ENCODE data around the gene CERS6. TPM values are rescaled to one million over a fixed set of nuclear protein-coding genes. Genes with fewer than 3 reads are reported as not detected.

CERS6 gene
- total RNA-seq, 2 donors from 2014 or later = 13.7 to 15.8 TPM

DNA sequence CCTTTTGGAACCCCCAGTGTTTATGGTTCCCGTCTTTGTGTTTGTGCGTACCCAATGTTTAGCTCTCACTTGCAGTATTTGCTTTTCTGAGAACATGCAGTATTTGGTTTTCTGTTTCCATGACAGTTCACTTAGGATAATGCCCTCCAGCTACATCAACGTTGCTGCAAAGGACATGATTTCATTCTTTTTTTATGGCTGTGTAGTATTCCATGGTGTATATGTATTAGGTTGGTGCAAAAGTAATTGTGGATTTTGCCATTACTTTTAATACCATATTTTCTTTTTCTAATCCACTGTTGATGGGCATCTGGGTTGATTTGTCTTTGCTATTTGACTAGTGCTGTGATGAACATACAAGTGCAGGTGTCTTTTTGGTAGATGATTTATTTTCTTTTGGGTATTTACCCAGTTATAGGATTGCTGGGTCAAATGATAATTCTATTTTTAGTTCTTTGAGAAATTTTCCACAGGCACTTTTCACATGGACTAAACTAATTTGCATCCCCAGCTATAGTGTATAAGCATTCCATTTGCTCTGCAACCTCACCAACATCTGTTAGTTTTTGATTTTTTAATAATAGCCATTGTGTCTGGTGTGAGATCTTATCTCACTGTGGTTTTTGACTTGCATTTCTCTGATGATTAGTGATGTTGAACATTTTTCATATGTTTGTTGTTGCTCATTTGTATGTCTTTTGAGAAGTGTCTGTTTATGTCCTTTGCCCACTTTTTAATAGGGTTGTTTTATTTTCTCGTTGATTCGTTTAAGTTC, 63.6 kb downstream of the CERS6 start:
- H3K4me3 ChIP-seq = no peak overlapping the region
- no peak overlapping the region for H3K27ac ChIP-seq
- H3K4me1 ChIP-seq (ENCODE audit: control insufficient read depth in 1 of 2, low read depth in 2 of 2) = peaks cover 10 to 24% of the 10 kb centered on the region in 2 donors
- DNase-seq (ENCODE audit: low spot score) = no peak
- no peaks in the 10 kb centered on the region for H3K9me3 ChIP-seq
- no peaks in the 10 kb centered on the region for H3K27me3 ChIP-seq (replicated peaks; ENCODE audit: insufficient read depth)
- no peak for TF ChIP-seq CTCF (IDR thresholded peaks at IDR 0.05)
- no peaks in the 10 kb centered on the region for H3K36me3 ChIP-seq
- no peak for ATAC-seq (ENCODE audit: insufficient number of reproducible peaks, low FRiP score, low read depth)

DNA sequence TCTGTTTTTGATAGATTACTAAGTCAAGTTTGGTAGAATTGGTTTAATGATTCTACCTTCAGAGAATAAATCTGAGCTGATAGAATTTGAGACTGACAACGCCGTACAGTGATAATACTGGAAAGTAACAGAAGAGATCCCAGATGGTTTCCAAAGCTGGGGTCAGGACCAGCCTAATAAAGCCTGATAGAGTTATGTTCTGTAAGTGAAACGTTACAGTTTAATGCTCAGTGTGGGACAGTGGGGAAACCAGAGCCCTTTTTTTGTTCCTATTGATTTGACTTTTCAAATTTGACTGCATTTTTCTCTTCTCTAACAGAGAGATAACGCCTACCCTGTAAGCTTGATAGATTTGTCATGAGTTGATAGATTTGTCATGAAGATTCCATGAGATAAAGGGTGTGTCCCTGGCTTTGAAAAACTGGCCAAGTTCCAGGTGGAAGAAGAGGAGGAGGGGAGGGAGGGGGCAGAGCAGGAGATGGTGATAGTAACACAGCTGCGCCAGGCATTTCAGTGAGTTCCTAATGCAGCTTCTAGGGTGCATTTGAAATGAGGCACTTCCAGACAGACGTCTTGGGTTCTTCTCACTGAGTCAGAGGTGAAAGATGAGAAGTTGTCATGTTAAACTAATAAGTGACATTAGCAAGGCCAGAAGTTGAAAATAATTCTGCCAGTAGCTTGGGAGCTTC, 65.1 kb downstream of the CERS6 start:
- no peaks in the 10 kb centered on the region for H3K27me3 ChIP-seq (replicated peaks; ENCODE audit: insufficient read depth)
- no peak for DNase-seq (ENCODE audit: low spot score)
- peaks cover 2 to 16% of the 10 kb centered on the region in 2 donors for H3K4me1 ChIP-seq (ENCODE audit: control insufficient read depth in 1 of 2, low read depth in 2 of 2)
- H3K4me3 ChIP-seq = no peak overlapping the region
- H3K36me3 ChIP-seq = no peaks in the 10 kb centered on the region
- H3K9me3 ChIP-seq = no peaks in the 10 kb centered on the region
- no peak for ATAC-seq (ENCODE audit: insufficient number of reproducible peaks, low FRiP score, low read depth)
- H3K27ac ChIP-seq = no peak overlapping the region
- TF ChIP-seq CTCF (IDR thresholded peaks at IDR 0.05) = no peak

DNA sequence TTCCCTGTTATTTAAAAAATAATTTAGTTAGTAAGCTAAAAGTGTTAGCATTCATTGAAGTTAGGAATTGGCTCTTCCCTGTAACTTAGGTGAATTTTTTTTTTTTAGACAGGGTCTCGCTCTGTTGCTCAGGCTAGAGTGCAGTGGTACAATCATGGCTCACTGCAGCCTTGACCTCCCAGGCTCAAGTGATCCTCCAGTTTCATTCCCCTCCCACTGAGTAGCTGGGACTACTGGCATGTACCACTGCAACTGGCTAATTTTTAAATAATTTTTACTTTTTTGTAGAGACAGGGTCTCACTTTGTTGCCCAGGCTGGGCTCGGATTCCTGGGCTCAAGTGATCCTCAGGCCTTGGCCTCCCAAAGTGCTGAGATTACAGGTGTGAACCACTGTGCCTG, 66.4 kb downstream of the CERS6 start:
- Histone ChIP-seq H3K27me3 (replicated peaks; ENCODE audit: insufficient read depth) (no peaks in the 10 kb centered on the region), H3K4me1 (ENCODE audit: control insufficient read depth in 1 of 2, low read depth in 2 of 2) (peaks cover 10 to 28% of the 10 kb centered on the region in 2 donors), H3K36me3 (no peaks in the 10 kb centered on the region), H3K27ac (no peak overlapping the region), H3K4me3 (no peak overlapping the region), H3K9me3 (no peaks in the 10 kb centered on the region)
- DNase-seq (ENCODE audit: low spot score) = no peak
- no peak for ATAC-seq (ENCODE audit: insufficient number of reproducible peaks, low FRiP score, low read depth)
- TF ChIP-seq CTCF (IDR thresholded peaks at IDR 0.05) = no peak

- no peaks in the 10 kb centered on the region for H3K27me3 ChIP-seq (replicated peaks; ENCODE audit: insufficient read depth)
- TF ChIP-seq CTCF (IDR thresholded peaks at IDR 0.05) = no peak
- peaks cover 10 to 17% of the 10 kb centered on the region in 2 donors for H3K4me1 ChIP-seq (ENCODE audit: control insufficient read depth in 1 of 2, low read depth in 2 of 2)
- no peak for DNase-seq (ENCODE audit: low spot score)
- ATAC-seq (ENCODE audit: insufficient number of reproducible peaks, low FRiP score, low read depth) = no peak
- no peaks in the 10 kb centered on the region for H3K36me3 ChIP-seq
- H3K27ac ChIP-seq = no peak overlapping the region
- H3K9me3 ChIP-seq = no peaks in the 10 kb centered on the region
- H3K4me3 ChIP-seq = no peak overlapping the region
Observed at GRCh38 chr2:168524005-168524404, 67.9 kb downstream of the CERS6 start.

GRCh38 chr2:168525020-168525419, 68.9 kb downstream of the CERS6 start:
- peaks cover 10 to 17% of the 10 kb centered on the region in 2 donors for H3K4me1 ChIP-seq (ENCODE audit: control insufficient read depth in 1 of 2, low read depth in 2 of 2)
- H3K36me3 ChIP-seq = no peaks in the 10 kb centered on the region
- H3K4me3 ChIP-seq = no peak overlapping the region
- no peak overlapping the region for H3K27ac ChIP-seq
- no peak for TF ChIP-seq CTCF (IDR thresholded peaks at IDR 0.05)
- H3K27me3 ChIP-seq (replicated peaks; ENCODE audit: insufficient read depth) = no peaks in the 10 kb centered on the region
- DNase-seq (ENCODE audit: low spot score) = no peak
- H3K9me3 ChIP-seq = no peaks in the 10 kb centered on the region
- no peak for ATAC-seq (ENCODE audit: insufficient number of reproducible peaks, low FRiP score, low read depth)
